GM19468 (cell line): ENCODE data around the gene DNAI2.
"Not testable (repeated sequence)": the region's sequence is repeated elsewhere in the genome, so short reads cannot be mapped to it uniquely, and the experiment has no call there.

Source experiments
- ATAC-seq: cut with Tn5 transposase; IDR thresholded peaks from one replicate; pipeline ENCODE4 v1.9.1; 2021; ENCODE audit warnings: mild to moderate bottlenecking, moderate library complexity, moderate number of reproducible peaks; ENCODE audit not compliant: unreplicated experiment; ENCODE audit errors: extremely low read depth

DNAI2 gene

GRCh38 chr17:74272731-74273201 lies 1.3 kb upstream of the DNAI2 start:
- no peak for ATAC-seq

- ATAC-seq, result no peak
Observed at GRCh38 chr17:74274709-74275340, 791 bp downstream of the DNAI2 start.

GRCh38 chr17:74276051-74276476 lies 2.0 kb downstream of the DNAI2 start:
- ATAC-seq, result no peak

GRCh38 chr17:74276541-74277009 lies 2.5 kb downstream of the DNAI2 start:
- no peak for ATAC-seq

GRCh38 chr17:74277935-74278334 lies 3.9 kb downstream of the DNAI2 start:
- ATAC-seq, result no peak

GRCh38 chr17:74279617-74280016 lies 5.6 kb downstream of the DNAI2 start:
- ATAC-seq, result not testable (repeated sequence)

GRCh38 chr17:74280093-74280513 lies 6.1 kb downstream of the DNAI2 start:
- peak; percentile 39 for ATAC-seq

GRCh38 chr17:74281799-74282198 lies 7.8 kb downstream of the DNAI2 start:
- ATAC-seq, result no peak

GRCh38 chr17:74282274-74282586 lies 8.2 kb downstream of the DNAI2 start:
- not testable (repeated sequence) for ATAC-seq

GRCh38 chr17:74282587-74283370 lies 8.7 kb downstream of the DNAI2 start:
- no peak for ATAC-seq

GRCh38 chr17:74283371-74283673 lies 9.3 kb downstream of the DNAI2 start:
- no peak for ATAC-seq

- no peak for ATAC-seq
Observed at GRCh38 chr17:74287031-74287602, 13.1 kb downstream of the DNAI2 start.

- ATAC-seq, result no peak
Observed at GRCh38 chr17:74288785-74289184, 14.8 kb downstream of the DNAI2 start.

- no peak for ATAC-seq
Observed at GRCh38 chr17:74289688-74290087, 15.7 kb downstream of the DNAI2 start.

GRCh38 chr17:74290340-74290739 lies 16.3 kb downstream of the DNAI2 start:
- ATAC-seq, result no peak

GRCh38 chr17:74292495-74292894 lies 18.5 kb downstream of the DNAI2 start:
- ATAC-seq, result no peak

- ATAC-seq, result no peak
Observed at GRCh38 chr17:74295625-74296547, 21.9 kb downstream of the DNAI2 start.

- ATAC-seq, result no peak
Observed at GRCh38 chr17:74296548-74296936, 22.5 kb downstream of the DNAI2 start.

- ATAC-seq, result no peak
Observed at GRCh38 chr17:74297941-74298340, 23.9 kb downstream of the DNAI2 start.

- ATAC-seq, result no peak
Observed at GRCh38 chr17:74298778-74299177, 24.7 kb downstream of the DNAI2 start.
